IPS-15b (cell line): ENCODE measurements around the gene R3HDM4.
A peak's percentile ranks its signal among the peaks of the same experiment; 100 is the strongest.

Experiments used
- H3K27me3 ChIP-seq: one replicate; pipeline ENCODE4 v1.6.1; 2013; ENCODE audit warnings: low read length; ENCODE audit not compliant: control insufficient read depth, insufficient read depth
- H3K36me3 ChIP-seq: one replicate; pipeline ENCODE4 v1.6.1; 2013; ENCODE audit warnings: low read length; ENCODE audit not compliant: control insufficient read depth, insufficient read depth
- H3K4me1 ChIP-seq: one replicate; pipeline ENCODE4 v1.6.1; 2013; ENCODE audit warnings: mild to moderate bottlenecking, low read length; ENCODE audit not compliant: control insufficient read depth, insufficient read depth
- H3K4me3 ChIP-seq: one replicate; pipeline ENCODE4 v1.5.1; 2013; ENCODE audit warnings: low read depth, low read length
- H3K9ac ChIP-seq: one replicate; pipeline ENCODE4 v1.6.1; 2013; ENCODE audit warnings: low read depth, mild to moderate bottlenecking, low read length
- H3K9me3 ChIP-seq: one replicate; pipeline ENCODE4 v1.6.1; 2013; ENCODE audit warnings: mild to moderate bottlenecking, low read length; ENCODE audit not compliant: control insufficient read depth, insufficient read depth

Gene R3HDM4

DNA sequence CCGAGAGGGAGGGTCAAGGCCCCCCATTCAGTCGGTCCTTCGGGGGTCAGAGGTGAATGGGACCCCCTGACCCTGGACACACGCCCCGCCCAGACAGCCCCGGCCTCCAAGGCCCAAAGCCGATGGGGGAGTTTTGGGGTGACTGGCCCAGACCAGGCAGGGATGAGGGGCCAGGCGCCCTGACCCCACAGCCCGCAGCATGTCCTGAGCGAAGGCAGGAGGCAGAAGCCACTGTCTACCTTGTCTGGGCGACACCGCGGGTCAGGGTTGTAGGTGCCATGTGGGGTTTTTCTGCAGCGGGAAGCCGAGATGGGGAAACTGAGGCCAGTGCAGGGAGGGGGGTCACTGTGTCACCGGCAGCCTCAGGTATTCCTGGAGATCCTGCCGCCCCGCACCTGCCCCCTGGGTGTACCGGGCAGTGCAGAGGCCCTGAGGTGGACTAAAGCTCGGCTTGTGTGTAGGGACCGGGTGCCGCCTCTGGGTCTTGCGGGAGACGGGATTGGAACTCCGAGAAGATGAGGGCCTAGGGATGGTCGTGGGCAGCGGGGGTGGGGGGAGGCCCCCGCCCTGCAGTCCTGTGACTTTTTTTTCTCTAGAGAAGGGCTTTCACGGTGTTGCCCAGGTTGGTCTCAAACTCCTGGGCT, 21.3 kb upstream of the R3HDM4 start:
- H3K4me1 ChIP-seq = peaks cover 3% of the 10 kb centered on the region
- no peak overlapping the region for H3K4me3 ChIP-seq
- no peaks in the 10 kb centered on the region for H3K9me3 ChIP-seq
- no peak overlapping the region for H3K9ac ChIP-seq
- peaks cover 32% of the 10 kb centered on the region for H3K36me3 ChIP-seq
- no peaks in the 10 kb centered on the region for H3K27me3 ChIP-seq

DNA sequence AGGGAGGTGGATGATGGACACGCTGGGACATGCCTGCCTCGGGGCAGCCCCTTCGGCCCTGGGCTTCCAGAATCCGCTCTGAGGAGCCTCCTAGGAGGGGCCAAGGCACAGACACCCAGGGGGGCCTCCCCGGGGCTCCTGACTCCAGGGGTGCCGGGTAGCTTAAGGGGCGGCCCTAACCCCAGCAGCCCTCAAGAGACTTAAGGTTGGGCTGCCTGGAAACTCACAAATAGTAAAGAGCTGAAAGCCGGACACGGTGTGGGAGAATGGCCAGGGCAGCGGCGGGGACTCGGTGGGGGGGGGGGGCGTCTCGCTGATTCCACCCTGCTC, 20.5 kb upstream of the R3HDM4 start:
- H3K9ac ChIP-seq = no peak overlapping the region
- H3K4me3 ChIP-seq = no peak overlapping the region
- H3K27me3 ChIP-seq = no peaks in the 10 kb centered on the region
- no peaks in the 10 kb centered on the region for H3K9me3 ChIP-seq
- peaks cover 3% of the 10 kb centered on the region for H3K4me1 ChIP-seq
- H3K36me3 ChIP-seq = peaks cover 34% of the 10 kb centered on the region

DNA sequence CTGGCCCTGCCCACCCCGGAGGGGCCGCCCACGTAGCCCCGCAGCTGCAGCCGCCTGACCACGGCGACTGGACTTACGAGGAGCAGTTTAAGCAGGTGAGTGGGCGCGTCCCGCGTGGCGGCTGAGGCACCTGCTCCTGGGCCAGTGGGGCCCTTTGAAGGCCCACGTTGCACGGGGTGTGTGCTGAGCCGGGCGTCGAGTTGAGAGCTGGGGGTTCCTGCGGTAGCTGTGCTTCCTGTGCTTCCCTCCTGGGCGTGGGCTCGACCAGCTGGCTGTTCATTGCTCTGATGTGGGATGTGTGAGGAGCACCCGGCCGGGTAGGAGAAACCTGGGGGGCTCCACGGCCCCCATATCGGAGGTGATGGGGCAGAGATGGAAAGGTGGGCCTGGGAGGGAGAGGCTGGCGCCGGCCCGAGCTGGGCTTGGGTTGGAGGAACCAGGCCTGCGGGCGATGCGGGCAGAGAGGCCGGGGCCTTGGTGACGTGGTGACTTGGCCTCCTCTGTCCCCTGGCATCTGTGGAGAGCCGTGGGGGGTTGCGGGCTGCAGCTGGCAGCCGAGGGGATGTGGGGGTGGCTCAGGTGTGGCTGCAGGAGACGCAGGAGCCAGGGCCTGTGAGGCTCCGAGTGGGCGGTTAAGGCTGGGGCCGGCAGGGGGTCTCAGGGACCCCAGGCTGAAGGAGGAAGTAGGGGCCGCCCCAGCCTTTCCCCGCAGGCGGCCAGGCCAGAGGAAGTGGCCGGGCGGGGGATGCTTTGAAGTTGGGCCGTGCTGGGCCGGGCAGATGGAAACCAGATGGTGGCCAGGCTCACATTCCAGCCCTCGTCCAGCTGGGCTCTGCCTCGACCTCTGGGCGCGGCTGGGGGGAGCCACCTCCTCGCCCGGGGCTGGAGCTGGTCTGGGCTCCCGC, 19.9 kb upstream of the R3HDM4 start:
- no peak overlapping the region for H3K4me3 ChIP-seq
- no peaks in the 10 kb centered on the region for H3K9me3 ChIP-seq
- H3K4me1 ChIP-seq = peaks cover 3% of the 10 kb centered on the region
- H3K27me3 ChIP-seq = no peaks in the 10 kb centered on the region
- H3K9ac ChIP-seq = peak overlapping the region; percentile 60
- H3K36me3 ChIP-seq = peaks cover 34% of the 10 kb centered on the region

DNA sequence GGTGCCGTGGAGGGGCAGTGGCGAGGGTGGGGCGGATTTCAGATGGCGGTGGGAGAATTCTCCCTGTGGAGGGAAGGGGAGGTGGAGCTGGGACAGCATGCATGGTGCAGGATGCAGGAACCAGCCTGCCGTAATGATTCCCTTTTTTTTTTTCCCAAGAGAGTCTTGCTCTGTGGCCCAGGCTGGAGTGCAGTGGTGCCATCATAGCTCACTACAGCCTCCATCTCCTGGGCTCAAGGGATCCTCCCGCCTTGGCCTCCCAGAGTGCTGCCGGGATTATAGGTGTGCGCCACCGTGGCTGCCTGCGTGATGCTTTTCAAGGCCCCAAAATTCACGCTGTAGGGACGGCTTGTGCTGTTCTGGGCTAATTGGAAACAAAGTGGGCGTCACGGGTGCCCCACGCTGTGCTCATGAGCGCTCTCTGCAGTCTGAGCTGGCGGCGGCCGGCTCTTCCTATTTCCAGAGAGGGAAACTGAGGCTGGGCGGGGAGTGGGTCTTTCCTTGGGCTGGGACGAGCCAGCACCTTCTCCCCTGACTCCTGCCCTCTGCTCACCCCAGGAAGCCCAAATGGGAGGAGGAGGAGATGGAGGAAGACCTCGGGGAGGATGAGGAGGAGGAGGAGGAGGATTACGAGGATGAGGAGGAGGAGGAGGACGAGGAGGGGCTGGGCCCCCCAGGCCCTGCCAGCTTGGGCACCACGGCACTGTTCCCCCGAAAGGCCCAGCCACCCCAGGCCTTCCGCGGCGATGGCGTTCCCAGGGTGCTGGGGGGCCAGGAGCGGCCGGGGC, 19.0 kb upstream of the R3HDM4 start:
- Histone ChIP-seq H3K4me1 (peaks cover 3% of the 10 kb centered on the region), H3K9ac (no peak overlapping the region), H3K36me3 (peaks cover 31% of the 10 kb centered on the region), H3K9me3 (no peaks in the 10 kb centered on the region), H3K4me3 (no peak overlapping the region), H3K27me3 (no peaks in the 10 kb centered on the region)

DNA sequence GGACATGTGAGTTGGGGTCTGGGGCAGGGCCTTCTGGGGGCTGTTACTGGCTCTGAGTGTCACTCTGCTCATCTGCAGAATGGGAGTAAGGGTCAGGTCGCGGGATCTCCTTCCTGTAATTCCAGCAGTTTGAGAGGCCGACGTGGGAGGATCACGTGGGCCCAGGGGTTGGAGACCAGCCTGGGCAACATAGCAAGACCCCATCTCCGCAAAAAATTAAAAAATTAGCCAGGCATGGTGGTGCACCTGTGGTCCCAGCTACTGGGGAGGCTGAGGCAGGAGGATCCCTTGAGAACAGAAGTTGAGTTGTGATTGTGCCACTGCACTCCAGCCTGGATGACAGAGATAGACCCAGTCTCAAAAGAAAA, 16.9 kb upstream of the R3HDM4 start:
- Histone ChIP-seq H3K27me3 (no peaks in the 10 kb centered on the region), H3K9ac (no peak overlapping the region), H3K9me3 (no peaks in the 10 kb centered on the region), H3K36me3 (peaks cover 26% of the 10 kb centered on the region), H3K4me1 (peaks cover 3% of the 10 kb centered on the region), H3K4me3 (no peak overlapping the region)

DNA sequence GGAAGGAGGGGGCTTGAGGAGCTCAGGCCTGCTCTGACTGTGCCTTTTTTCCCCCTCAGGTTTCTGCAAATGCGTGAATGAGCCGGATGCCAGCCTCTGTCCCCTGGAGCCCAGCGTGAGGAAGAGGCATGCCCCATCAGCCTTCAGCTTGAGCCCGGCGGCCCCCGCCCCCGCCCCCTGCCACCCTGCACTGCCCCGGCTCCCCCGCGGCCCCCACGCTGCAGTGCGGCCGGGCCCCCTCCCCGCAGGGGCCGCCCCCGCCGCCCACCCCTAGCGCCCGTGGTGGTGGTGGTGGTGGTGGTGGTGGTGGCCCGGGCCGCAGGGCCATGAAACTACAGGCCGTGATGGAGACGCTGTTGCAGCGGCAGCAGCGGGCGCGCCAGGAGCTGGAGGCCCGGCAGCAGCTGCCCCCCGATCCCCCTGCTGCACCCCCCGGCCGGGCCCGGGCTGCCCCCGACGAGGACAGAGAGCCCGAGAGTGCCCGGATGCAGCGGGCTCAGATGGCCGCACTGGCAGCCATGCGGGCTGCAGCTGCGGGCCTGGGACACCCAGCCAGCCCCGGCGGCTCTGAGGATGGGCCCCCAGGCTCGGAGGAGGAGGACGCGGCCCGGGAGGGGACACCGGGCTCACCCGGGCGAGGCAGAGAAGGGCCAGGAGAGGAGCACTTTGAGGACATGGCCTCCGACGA, 16.3 kb upstream of the R3HDM4 start:
- Histone ChIP-seq H3K4me3 (no peak overlapping the region), H3K9ac (no peak overlapping the region), H3K9me3 (no peaks in the 10 kb centered on the region), H3K27me3 (no peaks in the 10 kb centered on the region), H3K36me3 (peaks cover 25% of the 10 kb centered on the region), H3K4me1 (peaks cover 3% of the 10 kb centered on the region)

DNA sequence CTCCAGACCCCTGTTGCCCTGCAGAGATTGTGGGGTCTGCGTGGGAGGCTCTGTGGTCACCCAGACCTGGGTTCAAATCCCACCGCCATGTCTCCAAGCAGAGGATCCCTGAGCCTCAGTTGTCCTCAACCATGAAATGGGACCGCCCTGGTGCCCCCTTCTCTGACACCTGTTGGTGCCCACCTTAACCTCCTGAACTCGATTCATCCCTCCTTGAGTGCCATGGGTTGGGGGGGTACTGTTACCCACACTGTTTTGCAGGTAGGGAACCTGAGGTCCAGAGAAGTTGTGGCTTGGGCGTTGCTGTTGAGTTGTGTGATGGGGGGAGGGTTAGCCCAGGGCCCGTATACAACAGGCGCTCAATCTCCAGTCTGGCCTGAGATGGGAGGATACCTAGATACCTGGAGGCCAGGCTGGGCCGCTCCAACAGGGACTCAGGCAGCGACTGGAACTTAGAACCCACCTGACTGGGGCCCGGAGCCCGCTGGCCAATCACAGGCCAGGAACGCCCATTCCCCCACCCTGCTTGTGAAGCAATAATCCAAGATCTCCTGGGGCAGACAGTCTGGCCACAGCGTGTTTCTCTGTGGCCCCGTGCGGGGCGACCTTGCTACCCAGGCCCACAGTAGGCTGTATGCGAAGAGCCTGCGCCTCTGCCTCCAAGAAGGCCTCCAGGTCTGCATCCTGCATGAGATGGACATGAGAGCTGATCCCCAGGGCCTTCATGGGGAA, 15.6 kb upstream of the R3HDM4 start:
- H3K36me3 ChIP-seq = peaks cover 25% of the 10 kb centered on the region
- no peak overlapping the region for H3K9ac ChIP-seq
- no peaks in the 10 kb centered on the region for H3K27me3 ChIP-seq
- H3K4me1 ChIP-seq = peaks cover 3% of the 10 kb centered on the region
- no peak overlapping the region for H3K4me3 ChIP-seq
- no peaks in the 10 kb centered on the region for H3K9me3 ChIP-seq

DNA sequence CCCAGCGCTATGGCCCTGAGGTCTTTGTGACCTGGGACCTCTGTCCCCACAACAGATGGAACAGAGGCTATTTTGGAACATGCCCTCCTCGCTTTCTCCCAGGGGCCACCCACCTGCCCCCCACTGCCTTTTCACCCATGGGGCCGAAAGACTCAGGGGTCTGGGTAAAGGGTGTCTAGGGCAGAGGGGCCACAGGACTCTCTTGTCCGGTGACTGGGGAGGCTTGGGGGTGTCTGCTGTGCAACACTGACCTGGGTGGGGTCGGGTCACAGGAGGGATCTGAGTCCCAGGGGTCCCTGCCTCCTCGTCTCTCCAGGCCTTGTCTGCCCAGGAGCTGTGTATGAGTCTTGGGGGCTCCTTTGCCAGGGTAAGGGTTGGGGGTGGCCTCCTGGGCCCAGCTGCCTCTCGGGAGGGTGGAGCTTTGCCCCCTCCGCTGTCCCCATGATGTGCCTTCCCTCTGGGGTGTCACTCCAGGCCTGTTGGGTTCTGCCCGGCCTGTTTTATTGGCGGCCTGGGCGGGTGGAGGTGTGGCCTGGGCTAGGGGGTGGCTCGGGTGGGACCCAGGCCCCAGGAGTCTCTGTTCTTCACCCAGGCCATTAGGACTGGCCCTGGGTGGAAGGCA, 14.9 kb upstream of the R3HDM4 start:
- H3K36me3 ChIP-seq = peaks cover 22% of the 10 kb centered on the region
- peaks cover 2% of the 10 kb centered on the region for H3K4me1 ChIP-seq
- H3K27me3 ChIP-seq = no peaks in the 10 kb centered on the region
- peak overlapping the region; percentile 48 for H3K4me3 ChIP-seq
- H3K9ac ChIP-seq = no peak overlapping the region
- H3K9me3 ChIP-seq = no peaks in the 10 kb centered on the region

DNA sequence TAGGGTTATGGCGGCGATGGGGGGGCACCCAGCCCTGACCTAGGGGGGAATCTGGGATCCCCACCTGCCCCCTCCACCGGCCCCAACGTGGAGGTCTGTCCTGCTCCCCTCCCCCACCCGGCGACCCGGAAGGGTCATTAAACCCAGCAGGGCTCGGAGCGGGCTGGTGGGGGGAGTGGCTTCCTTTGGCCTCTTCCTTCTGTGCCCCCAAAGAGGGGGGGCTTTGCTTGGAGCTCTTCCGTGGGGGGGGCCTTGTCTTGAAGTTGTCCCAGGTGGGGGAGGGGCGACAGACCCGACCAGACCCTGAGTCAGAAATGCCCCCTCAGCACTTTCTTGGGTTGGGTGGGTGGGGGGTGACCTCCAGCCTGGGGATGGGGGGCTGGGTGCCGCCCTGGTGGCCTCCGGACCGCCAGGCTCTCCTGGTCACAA, 14.3 kb upstream of the R3HDM4 start:
- Histone ChIP-seq H3K4me1 (no peaks in the 10 kb centered on the region), H3K27me3 (no peaks in the 10 kb centered on the region), H3K9me3 (no peaks in the 10 kb centered on the region), H3K9ac (no peak overlapping the region), H3K4me3 (peak overlapping the region; percentile 48), H3K36me3 (peaks cover 17% of the 10 kb centered on the region)

DNA sequence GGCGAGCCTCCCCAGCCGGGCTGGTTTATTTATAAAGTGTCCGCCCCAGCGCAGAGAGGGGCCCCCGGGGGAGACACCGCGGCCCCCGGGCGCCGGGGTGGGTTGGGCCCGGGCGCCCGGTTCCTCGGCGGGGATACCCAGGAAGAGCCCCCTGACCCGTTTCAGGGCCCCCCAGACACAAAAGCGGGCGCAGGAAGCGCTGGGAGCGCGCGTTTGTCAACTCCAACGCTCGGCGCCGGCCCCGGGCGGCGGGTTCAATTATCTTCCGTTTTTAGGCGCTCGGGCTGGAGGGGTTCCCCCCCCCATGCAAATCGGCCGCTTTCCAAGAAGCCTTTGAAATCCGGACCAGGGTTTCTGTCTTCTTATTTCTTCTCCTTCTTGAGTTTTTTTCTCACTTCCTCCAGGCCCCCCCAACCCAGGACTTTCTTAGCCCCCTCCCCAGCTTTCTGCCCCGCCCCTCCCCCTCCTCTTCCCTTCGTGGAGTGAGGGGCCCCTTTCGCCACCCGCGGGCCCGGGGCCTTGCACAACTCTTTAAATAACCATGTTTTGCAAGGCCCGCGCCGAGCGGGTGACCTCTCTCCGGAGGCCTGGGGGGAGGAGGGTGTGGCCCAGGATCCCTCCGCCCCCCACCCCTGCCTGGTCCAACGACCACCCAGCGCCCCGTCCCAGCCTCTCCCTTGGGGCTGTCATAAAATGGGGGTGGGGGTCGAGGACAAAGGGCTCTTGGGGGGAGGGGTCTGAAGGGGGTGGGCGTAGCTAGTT, 13.8 kb upstream of the R3HDM4 start:
- Histone ChIP-seq H3K9ac (peak overlapping the region; percentile 70), H3K9me3 (no peaks in the 10 kb centered on the region), H3K36me3 (peaks cover 14% of the 10 kb centered on the region)

More for the DNA sequence above, 13.8 kb upstream of the R3HDM4 start:
- Histone ChIP-seq H3K27me3 (no peaks in the 10 kb centered on the region), H3K4me1 (no peaks in the 10 kb centered on the region), H3K4me3 (peak overlapping the region; percentile 74)
